Measurements from ENCODE around the gene RABGAP1. TPM values are rescaled to one million over a fixed set of nuclear protein-coding genes. Genes with fewer than 3 reads are reported as not detected.

RABGAP1 gene
- total RNA-seq, 1 experiment from 2014 or later, result 95.8 TPM

GRCh38 chr9:123074628-123075027, 133.8 kb downstream of the RABGAP1 start:
- Histone ChIP-seq H2AFZ (no peak overlapping the region), H4K20me1 (ENCODE audit: insufficient read depth) (peaks cover 7% of the 10 kb centered on the region; the same call in 1 of the 2 replicates), H3K27me3 (ENCODE audit: insufficient read depth, low read depth) (no peaks in the 10 kb centered on the region), H3K9me2 (ENCODE audit: insufficient read depth) (no peaks in the 10 kb centered on the region), H3K36me3 (ENCODE audit: low read depth) (peaks cover 11% of the 10 kb centered on the region; the same call in 1 of the 2 replicates), H3K79me2 (ENCODE audit: low read depth) (no peaks in the 10 kb centered on the region), H3K4me1 (replicated peaks; ENCODE audit: insufficient read depth) (no peaks in the 10 kb centered on the region), H3K27ac (no peak overlapping the region), H3K4me3 (no peak overlapping the region), H3K9me3 (ENCODE audit: insufficient read depth, low read depth) (no peaks in the 10 kb centered on the region), H3K4me2 (no peak overlapping the region), H3F3A (ENCODE audit: insufficient read depth, low read depth) (no peaks in the 10 kb centered on the region)
- no TSS peak for BruUV-seq (replicated peaks)
- intact Hi-C loops (cut with micrococcal nuclease; ENCODE audit: unreplicated experiment), result no loop called here
- ChIA-PET POLR2A (ENCODE audit: unreplicated experiment) (no interaction called here), CTCF (no interaction called here)
- TF ChIP-seq EZH2 (IDR thresholded peaks at IDR 0.05; ENCODE audit: low read depth) (no peak), CTCF (conservative IDR thresholded peaks at IDR 0.05) (no peak)
- no peak for DNase-seq

- Histone ChIP-seq H3K27ac (no peak overlapping the region), H3K36me3 (ENCODE audit: low read depth) (peaks cover 16% of the 10 kb centered on the region; the same call in 1 of the 2 replicates), H3K79me2 (ENCODE audit: low read depth) (no peaks in the 10 kb centered on the region), H2AFZ (no peak overlapping the region), H4K20me1 (ENCODE audit: insufficient read depth) (peaks cover 5% of the 10 kb centered on the region; the same call in 1 of the 2 replicates), H3K9me3 (ENCODE audit: insufficient read depth, low read depth) (no peaks in the 10 kb centered on the region), H3K27me3 (ENCODE audit: insufficient read depth, low read depth) (no peaks in the 10 kb centered on the region), H3K4me2 (no peak overlapping the region), H3F3A (ENCODE audit: insufficient read depth, low read depth) (no peaks in the 10 kb centered on the region), H3K4me3 (no peak overlapping the region), H3K9me2 (ENCODE audit: insufficient read depth) (no peaks in the 10 kb centered on the region), H3K4me1 (replicated peaks; ENCODE audit: insufficient read depth) (no peaks in the 10 kb centered on the region)
- ChIA-PET CTCF (interaction anchor here (0.9 kb wide), 1 partner anchor 172 kb away, joined by 4 read pairs; no protein-coding TSS in a partner anchor), POLR2A (ENCODE audit: unreplicated experiment) (no interaction called here)
- DNase-seq, result no peak
- no TSS peak for BruUV-seq (replicated peaks)
- no peak for TF ChIP-seq CTCF (conservative IDR thresholded peaks at IDR 0.05)
- TF ChIP-seq EZH2 (IDR thresholded peaks at IDR 0.05; ENCODE audit: low read depth), result no peak
- intact Hi-C loops (cut with micrococcal nuclease; ENCODE audit: unreplicated experiment), result no loop called here
Measured at GRCh38 chr9:123080444-123080843, 139.6 kb downstream of the RABGAP1 start.

- intact Hi-C loops (cut with micrococcal nuclease; ENCODE audit: unreplicated experiment), result loop anchor here (1.0 kb wide), 1 partner anchor 268 kb away; no protein-coding TSS in a partner anchor
- H3K27me3 ChIP-seq (ENCODE audit: insufficient read depth, low read depth), result no peaks in the 10 kb centered on the region
- H4K20me1 ChIP-seq (ENCODE audit: insufficient read depth), result peaks cover 4% of the 10 kb centered on the region; the same call in 1 of the 2 replicates
- no peaks in the 10 kb centered on the region for H3F3A ChIP-seq (ENCODE audit: insufficient read depth, low read depth)
- H3K9me3 ChIP-seq (ENCODE audit: insufficient read depth, low read depth), result no peaks in the 10 kb centered on the region
- no peaks in the 10 kb centered on the region for H3K9me2 ChIP-seq (ENCODE audit: insufficient read depth)
- peaks cover 8% of the 10 kb centered on the region; the same call in 1 of the 2 replicates for H3K36me3 ChIP-seq (ENCODE audit: low read depth)
- DNase-seq, result no peak
- ChIA-PET POLR2A (ENCODE audit: unreplicated experiment) (no interaction called here), CTCF (interaction anchor here (0.7 kb wide), 1 partner anchor 288 kb away, joined by 4 read pairs; no protein-coding TSS in a partner anchor)
- TF ChIP-seq EZH2 (IDR thresholded peaks at IDR 0.05; ENCODE audit: low read depth) (no peak), CTCF (conservative IDR thresholded peaks at IDR 0.05) (peak; percentile 74)
- no peak overlapping the region for H2AFZ ChIP-seq
- H3K4me3 ChIP-seq, result no peak overlapping the region
- H3K4me1 ChIP-seq (replicated peaks; ENCODE audit: insufficient read depth), result no peaks in the 10 kb centered on the region
- H3K4me2 ChIP-seq, result no peak overlapping the region
- BruUV-seq (replicated peaks), result no TSS peak
- H3K79me2 ChIP-seq (ENCODE audit: low read depth), result no peaks in the 10 kb centered on the region
- H3K27ac ChIP-seq, result no peak overlapping the region
Measured at GRCh38 chr9:123081824-123082223, 141.0 kb downstream of the RABGAP1 start.
